Neural crest cell (in vitro differentiated cells): Measurements from ENCODE around the gene UBE2Z. TPM values are rescaled to one million over a fixed set of nuclear protein-coding genes. Genes with fewer than 3 reads are reported as not detected.

Experiments used
- DNase-seq: peaks from one replicate; pipeline ENCODE4 v3.0.0; 2021; ENCODE audit warnings: low read depth, mixed read lengths, low spot score
- H3K27ac Mint-ChIP-seq: one replicate; pipeline ENCODE4 v1.8.0; 2021; ENCODE audit warnings: mild to moderate bottlenecking, mixed read lengths; ENCODE audit not compliant: unreplicated experiment
- H3K27me3 Mint-ChIP-seq: 2 replicates; pipeline ENCODE4 v1.8.0; 2021; ENCODE audit warnings: low read depth, mild to moderate bottlenecking, mixed read lengths
- H3K36me3 Mint-ChIP-seq: 2 replicates; pipeline ENCODE4 v1.8.0; 2021; ENCODE audit warnings: low read depth, mild to moderate bottlenecking, mixed read lengths
- H3K4me1 Mint-ChIP-seq: 2 replicates; pipeline ENCODE4 v1.8.0; 2021; ENCODE audit warnings: mixed read lengths
- H3K4me3 Mint-ChIP-seq: one replicate; pipeline ENCODE4 v1.8.0; 2021; ENCODE audit warnings: mild to moderate bottlenecking, mixed read lengths
- H3K9me3 Mint-ChIP-seq: 2 replicates; pipeline ENCODE4 v1.8.0; 2021; ENCODE audit warnings: mixed read lengths
- total RNA-seq: library from RNA; stranded (reverse); gene quantifications from 2 replicates; pipeline ENCODE4 v1.2.1, GENCODE V29; 2021
- TF ChIP-seq, protein P1 (sequence below): fragments of 200-600 bp; sonication (generic); conservative IDR thresholded peaks from 2 replicates; pipeline ENCODE4 v1.5.0; 2021; ENCODE audit warnings: antibody characterized with exemption, mild to moderate bottlenecking

Gene UBE2Z
- total RNA-seq, 1 donor from 2014 or later = 56.8 TPM

DNA sequence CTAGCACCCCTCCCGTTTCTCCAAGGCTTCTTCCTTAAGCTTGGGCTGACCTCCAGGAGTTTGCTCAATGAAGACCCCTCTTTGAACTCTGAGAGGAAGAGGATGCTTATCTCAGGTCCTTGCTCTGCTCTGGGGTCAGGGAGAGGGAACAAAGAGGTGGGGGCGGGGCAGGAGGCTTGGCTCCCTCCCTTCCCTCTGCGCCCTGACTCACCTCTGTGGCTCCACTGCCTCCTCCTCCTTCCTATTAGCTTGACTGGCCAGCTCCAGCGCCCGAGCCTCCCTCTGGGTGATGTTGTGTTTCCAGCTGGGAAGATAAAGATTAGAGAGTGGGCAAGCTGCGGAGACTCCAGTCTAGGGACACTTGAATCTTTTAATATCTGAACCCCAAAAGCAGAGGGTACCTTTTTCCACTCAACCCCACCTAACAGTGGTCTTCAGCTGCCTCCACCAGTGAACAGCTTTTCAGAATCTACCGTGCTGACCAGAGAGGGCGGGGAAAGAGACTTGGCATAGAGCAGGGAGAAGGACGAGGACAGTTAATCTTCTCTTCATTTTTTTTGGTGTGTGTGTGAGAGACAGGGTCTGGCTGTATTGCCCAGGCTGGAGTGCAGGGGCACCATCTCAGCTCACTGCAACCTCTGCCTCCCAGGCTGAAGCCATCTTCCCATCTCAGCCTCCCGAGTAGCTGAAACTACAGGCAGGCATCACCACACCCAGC lies 53.5 kb downstream of the UBE2Z start:
- no peaks in the 10 kb centered on the region for H3K36me3 Mint-ChIP-seq
- DNase-seq = no peak
- no peak overlapping the region for H3K27ac Mint-ChIP-seq
- H3K9me3 Mint-ChIP-seq = no peaks in the 10 kb centered on the region
- H3K4me3 Mint-ChIP-seq = no peak overlapping the region
- TF ChIP-seq, protein P1, sequence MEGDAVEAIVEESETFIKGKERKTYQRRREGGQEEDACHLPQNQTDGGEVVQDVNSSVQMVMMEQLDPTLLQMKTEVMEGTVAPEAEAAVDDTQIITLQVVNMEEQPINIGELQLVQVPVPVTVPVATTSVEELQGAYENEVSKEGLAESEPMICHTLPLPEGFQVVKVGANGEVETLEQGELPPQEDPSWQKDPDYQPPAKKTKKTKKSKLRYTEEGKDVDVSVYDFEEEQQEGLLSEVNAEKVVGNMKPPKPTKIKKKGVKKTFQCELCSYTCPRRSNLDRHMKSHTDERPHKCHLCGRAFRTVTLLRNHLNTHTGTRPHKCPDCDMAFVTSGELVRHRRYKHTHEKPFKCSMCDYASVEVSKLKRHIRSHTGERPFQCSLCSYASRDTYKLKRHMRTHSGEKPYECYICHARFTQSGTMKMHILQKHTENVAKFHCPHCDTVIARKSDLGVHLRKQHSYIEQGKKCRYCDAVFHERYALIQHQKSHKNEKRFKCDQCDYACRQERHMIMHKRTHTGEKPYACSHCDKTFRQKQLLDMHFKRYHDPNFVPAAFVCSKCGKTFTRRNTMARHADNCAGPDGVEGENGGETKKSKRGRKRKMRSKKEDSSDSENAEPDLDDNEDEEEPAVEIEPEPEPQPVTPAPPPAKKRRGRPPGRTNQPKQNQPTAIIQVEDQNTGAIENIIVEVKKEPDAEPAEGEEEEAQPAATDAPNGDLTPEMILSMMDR = no peak
- peaks cover 13% of the 10 kb centered on the region for H3K27me3 Mint-ChIP-seq
- H3K4me1 Mint-ChIP-seq = peaks cover 17% of the 10 kb centered on the region

DNA sequence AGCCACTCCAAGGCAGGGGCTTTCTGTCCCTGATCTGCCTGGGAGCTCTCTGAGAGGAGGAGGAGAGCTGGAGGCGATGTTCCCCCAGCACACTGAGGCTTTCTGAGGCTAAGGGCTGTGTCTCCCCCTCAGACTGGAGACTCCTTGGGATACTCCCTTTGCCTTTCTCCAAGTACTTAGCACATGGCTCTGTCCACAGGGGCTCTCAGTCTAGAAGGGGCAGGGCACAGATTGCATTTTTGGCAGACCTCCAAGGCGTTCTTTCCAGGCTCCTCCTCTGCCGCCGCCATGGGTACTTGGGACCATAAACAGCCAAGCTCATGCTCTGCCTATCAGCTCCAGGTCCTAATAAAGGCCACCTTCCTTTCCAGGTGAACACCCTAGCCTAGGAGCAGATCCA lies 62.0 kb downstream of the UBE2Z start:
- peaks cover 29% of the 10 kb centered on the region for H3K4me1 Mint-ChIP-seq
- peaks cover 14% of the 10 kb centered on the region for H3K27me3 Mint-ChIP-seq
- no peak overlapping the region for H3K27ac Mint-ChIP-seq
- H3K9me3 Mint-ChIP-seq = no peaks in the 10 kb centered on the region
- TF ChIP-seq, protein P1 = no peak
- H3K4me3 Mint-ChIP-seq = no peak overlapping the region
- DNase-seq = no peak
- H3K36me3 Mint-ChIP-seq = no peaks in the 10 kb centered on the region

DNA sequence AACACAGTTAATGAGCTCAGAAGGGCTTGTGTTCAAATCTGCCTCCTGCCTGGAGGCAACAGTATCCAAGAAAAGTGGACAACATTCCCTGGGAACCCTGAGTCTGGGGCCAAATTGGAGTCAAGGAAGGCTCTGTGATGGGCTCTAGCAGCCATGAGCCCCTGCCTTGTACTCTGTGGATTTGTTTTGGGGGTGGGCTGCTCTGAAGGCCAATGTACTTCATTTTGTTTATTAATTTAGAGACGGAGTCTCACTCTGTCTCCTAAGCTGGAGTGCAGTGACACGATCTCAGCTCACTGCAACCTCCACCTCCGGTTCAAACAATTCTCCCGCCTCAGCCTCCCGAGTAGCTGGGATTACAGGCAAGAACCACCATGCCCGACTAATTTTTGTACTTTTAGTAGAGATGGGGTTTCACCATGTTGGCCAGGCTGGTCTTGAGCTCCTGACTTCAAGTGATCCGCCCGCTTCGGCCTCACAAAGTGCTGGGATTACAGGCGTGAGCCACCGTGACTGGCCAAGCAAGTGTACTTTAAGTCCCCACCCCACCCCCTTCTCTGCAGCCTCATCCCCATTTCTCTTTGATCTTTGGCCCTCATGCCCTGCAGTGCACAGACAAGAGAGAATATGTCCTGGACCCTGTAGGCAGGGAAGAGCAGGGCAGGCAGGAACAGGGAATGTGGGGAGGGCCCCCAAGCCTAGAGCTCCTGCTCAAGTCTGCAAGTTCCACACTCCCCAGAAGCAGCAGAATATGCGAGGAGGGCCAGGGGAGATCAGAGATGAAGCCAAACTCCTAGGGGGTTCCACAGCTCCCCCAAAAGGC lies 62.9 kb downstream of the UBE2Z start:
- peaks cover 24% of the 10 kb centered on the region for H3K4me1 Mint-ChIP-seq
- no peaks in the 10 kb centered on the region for H3K36me3 Mint-ChIP-seq
- peaks cover 14% of the 10 kb centered on the region for H3K27me3 Mint-ChIP-seq
- no peak for DNase-seq
- TF ChIP-seq, protein P1 = no peak
- H3K4me3 Mint-ChIP-seq = no peak overlapping the region
- H3K9me3 Mint-ChIP-seq = no peaks in the 10 kb centered on the region
- no peak overlapping the region for H3K27ac Mint-ChIP-seq

DNA sequence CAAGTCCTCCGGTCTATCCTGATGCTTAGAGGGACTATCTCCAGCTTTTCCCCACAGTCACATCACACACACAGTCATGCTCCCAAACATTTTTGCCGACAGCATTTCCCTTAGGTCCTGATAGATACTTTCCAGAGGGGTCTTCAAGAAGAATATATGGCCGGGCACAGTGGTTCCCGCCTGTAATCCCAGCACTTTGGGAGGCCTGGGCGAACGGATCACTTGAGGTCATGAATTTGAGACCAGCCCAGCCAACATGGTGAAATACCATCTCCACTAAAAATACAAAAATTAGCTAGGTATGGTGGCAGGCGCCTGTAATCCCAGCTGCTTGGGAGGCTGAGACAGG lies 64.5 kb downstream of the UBE2Z start:
- Mint-ChIP-seq H3K4me3 (no peak overlapping the region), H3K27ac (no peak overlapping the region), H3K4me1 (peaks cover 24% of the 10 kb centered on the region), H3K27me3 (peaks cover 14% of the 10 kb centered on the region), H3K36me3 (no peaks in the 10 kb centered on the region), H3K9me3 (no peaks in the 10 kb centered on the region)
- TF ChIP-seq, protein P1 = no peak
- no peak for DNase-seq

DNA sequence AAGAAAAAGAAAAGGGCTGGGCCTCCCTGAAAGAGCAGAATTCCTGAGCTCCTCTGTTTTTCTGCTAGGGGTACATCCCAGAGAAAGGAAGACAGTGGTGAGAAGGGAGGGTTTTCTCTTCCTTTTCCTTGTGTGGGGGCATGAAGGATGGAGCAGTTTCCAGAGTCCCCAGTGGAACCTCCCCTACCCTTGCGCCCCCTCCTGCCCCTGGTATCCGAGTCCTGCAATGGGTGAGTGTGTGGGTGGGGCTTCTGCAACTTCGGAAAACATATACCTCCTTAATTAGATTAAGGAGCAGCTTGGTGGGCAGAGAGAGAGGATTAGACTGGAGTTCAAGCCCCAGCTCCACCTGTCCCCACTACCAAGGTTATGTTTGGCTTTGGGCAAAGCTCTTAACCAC lies 65.6 kb downstream of the UBE2Z start:
- Mint-ChIP-seq H3K9me3 (no peaks in the 10 kb centered on the region), H3K27ac (no peak overlapping the region), H3K36me3 (no peaks in the 10 kb centered on the region), H3K27me3 (peaks cover 9% of the 10 kb centered on the region), H3K4me1 (peaks cover 24% of the 10 kb centered on the region), H3K4me3 (no peak overlapping the region)
- DNase-seq = no peak
- TF ChIP-seq, protein P1 = no peak

Other genes starting within 250 kb of the UBE2Z start
- gene PRAC1, start 185.9 kb upstream of the UBE2Z start, total RNA-seq = not detected in 2 replicates
- not detected in 2 replicates for gene PRAC2, start 185.2 kb upstream of the UBE2Z start, total RNA-seq
- not detected in 2 replicates for gene HOXB13, start 179.7 kb upstream of the UBE2Z start, total RNA-seq
- 0.65 and 0.68 TPM in 2 replicates for gene TTLL6, start 91.2 kb upstream of the UBE2Z start, total RNA-seq
- gene CALCOCO2, start 77.4 kb upstream of the UBE2Z start, total RNA-seq = 35.4 and 35.7 TPM in 2 replicates
- gene ATP5MC1, start 15.6 kb upstream of the UBE2Z start, total RNA-seq = 84.7 and 87.5 TPM in 2 replicates
- 146 and 153 TPM in 2 replicates for gene SNF8, start 36.4 kb downstream of the UBE2Z start, total RNA-seq
- not detected in 2 replicates for gene GIP, start 60.2 kb downstream of the UBE2Z start, total RNA-seq
- gene IGF2BP1, start 89.0 kb downstream of the UBE2Z start, total RNA-seq = 536 and 543 TPM in 2 replicates
- 0.02 TPM in 1 of 2 replicates, not detected in the other for gene B4GALNT2, start 224.4 kb downstream of the UBE2Z start, total RNA-seq